HepG2 (cell line): ENCODE data around the gene NINL. TPM values are rescaled to one million over a fixed set of nuclear protein-coding genes. Genes with fewer than 3 reads are reported as not detected.

Experiments
- ATAC-seq: fragments of 200-7000 bp; cut with Tn5 transposase; 3 replicates; pipeline ENCODE4 v1.9.1; 2020; ENCODE audit warnings: mild to moderate bottlenecking, moderate library complexity
- BruUV-seq: library from RNA; stranded (reverse); fragments of 400-500 nt; replicated peaks from 2 replicates; lab custom pipeline; 2021; lab: Mats Ljungman, UMichigan
- CTCF ChIA-PET: fragments of 300-600 bp; formaldehyde crosslinking; extraction: SDS; loops from one replicate; lab custom pipeline; 2021; ENCODE audit warnings: low total read pairs, inconsistent platforms, low intra/inter-chr PET ratio; lab: Yijun Ruan, JAX
- POLR2A ChIA-PET: fragments of 350-600 bp; sonication (Branson Sonifier 250); formaldehyde crosslinking; loops from one replicate; lab custom pipeline; 2020; ENCODE audit warnings: antibody characterized with exemption, inconsistent platforms; lab: Yijun Ruan, JAX
- DNase-seq: peaks from one replicate; pipeline ENCODE4 v3.0.0-alpha.2; 2015; ENCODE audit warnings: low spot score
- FAIRE-seq: peaks from 3 replicates; lab custom pipeline; 2011; peaks lifted over from hg19 to GRCh38; lab: Jason Lieb, UNC
- H2AFZ ChIP-seq: one replicate; pipeline ENCODE4 v1.6.1; 2011; ENCODE audit warnings: low read length, inconsistent platforms
- H3K27ac ChIP-seq: fragments of 300-600 bp; 3 replicates; pipeline ENCODE4 v1.8.0; 2011; ENCODE audit warnings: mixed run types, mild to moderate bottlenecking, mixed read lengths, low read length, inconsistent platforms; ENCODE audit not compliant: insufficient read depth; ENCODE audit errors: extremely low read length
- H3K27me3 ChIP-seq, 2 experiments: fragments of 200-600 bp in 1 of 2; 2 replicates in 1 of 2; 3 replicates in 1 of 2; pipeline versions ENCODE4 v1.6.0 to v1.8.0; 2011; ENCODE audit warnings: low read length in 2 of 2, mild to moderate bottlenecking in 2 of 2, moderate library complexity in 2 of 2, inconsistent platforms in 1 of 2; ENCODE audit not compliant: insufficient read depth in 2 of 2, control insufficient read depth in 1 of 2
- H3K36me3 ChIP-seq, 2 experiments: fragments of 200-600 bp in 1 of 2; replicated peaks in 1 of 2; 2 replicates in 1 of 2; 3 replicates in 1 of 2; pipeline versions ENCODE4 v1.5.1 to v1.8.0; 2011; ENCODE audit warnings: low read length in 2 of 2, inconsistent platforms in 1 of 2; ENCODE audit not compliant: insufficient read depth in 2 of 2, control insufficient read depth in 1 of 2
- H3K4me1 ChIP-seq: 2 replicates; pipeline ENCODE4 v1.5.1; 2012; ENCODE audit warnings: low read length, inconsistent platforms; ENCODE audit not compliant: insufficient read depth
- H3K4me2 ChIP-seq: 2 replicates; pipeline ENCODE4 v1.6.0; 2011; ENCODE audit warnings: low read depth, low read length, inconsistent platforms
- H3K4me3 ChIP-seq, 3 experiments: fragments of 200-600 bp in 1 of 3; sonication (generic), shearing (Covaris generic) in 1 of 3; replicated peaks in 1 of 3; 2 replicates each; pipeline ENCODE4 v1.5.1; 2011 to 2016; ENCODE audit warnings: low read length in 3 of 3, inconsistent platforms in 2 of 3, low read depth in 2 of 3, mild to moderate bottlenecking in 2 of 3, control low read depth in 1 of 3, mixed read lengths in 1 of 3; ENCODE audit not compliant: insufficient read depth in 1 of 3
- H3K79me2 ChIP-seq: one replicate; pipeline ENCODE4 v1.6.1; 2011; ENCODE audit warnings: low read length, inconsistent platforms; ENCODE audit not compliant: insufficient read depth
- H3K9ac ChIP-seq: 2 replicates; pipeline ENCODE4 v1.6.0; 2011; ENCODE audit warnings: mild to moderate bottlenecking, low read depth, low read length, inconsistent platforms; ENCODE audit not compliant: insufficient read depth
- H3K9me3 ChIP-seq: 2 replicates; pipeline ENCODE4 v1.5.1; 2012; ENCODE audit warnings: mild to moderate bottlenecking, low read length
- H4K20me1 ChIP-seq: 2 replicates; pipeline ENCODE4 v1.6.0; 2011; ENCODE audit warnings: inconsistent platforms, mild to moderate bottlenecking, low read length, moderate library complexity; ENCODE audit not compliant: insufficient read depth
- ETV5 ChIP-seq: IDR thresholded peaks from 2 replicates; pipeline ENCODE4 v1.6.1; 2018; ENCODE audit warnings: missing biosample characterization, missing genetic modification reagents, inconsistent platforms, borderline replicate concordance
- KDM1A ChIP-seq: IDR thresholded peaks from 2 replicates; pipeline ENCODE4 v1.6.1; 2016; ENCODE audit warnings: missing compliant biosample characterization
- KLF15 ChIP-seq: sonication (generic); formaldehyde crosslinking; IDR thresholded peaks from 2 replicates; pipeline ENCODE4 v1.8.1; 2023; ENCODE audit warnings: borderline replicate concordance, mild to moderate bottlenecking, inconsistent platforms, missing genetic modification reagents, mixed read lengths
- KLF9 ChIP-seq: IDR thresholded peaks from 2 replicates; pipeline ENCODE4 v1.6.1; 2016; ENCODE audit warnings: low read depth
- POGZ ChIP-seq: sonication (generic); formaldehyde crosslinking; IDR thresholded peaks from 2 replicates; pipeline ENCODE4 v1.4.0; 2020; ENCODE audit warnings: mild to moderate bottlenecking, missing genetic modification reagents
- TARDBP ChIP-seq: sonication (generic); formaldehyde crosslinking; IDR thresholded peaks from 2 replicates; pipeline ENCODE4 v1.8.0; 2022; ENCODE audit warnings: mild to moderate bottlenecking, missing genetic modification reagents
- TOPORS ChIP-seq: sonication (generic); formaldehyde crosslinking; IDR thresholded peaks from 2 replicates; pipeline ENCODE4 v1.8.0; 2023; ENCODE audit warnings: mild to moderate bottlenecking, missing genetic modification reagents
- ZBTB26 ChIP-seq: IDR thresholded peaks from 2 replicates; pipeline ENCODE4 v1.6.1; 2016; ENCODE audit warnings: missing compliant biosample characterization, missing genetic modification reagents, borderline replicate concordance
- ZEB1 ChIP-seq: IDR thresholded peaks from 2 replicates; pipeline ENCODE4 v1.6.1; 2012; ENCODE audit warnings: mild to moderate bottlenecking, low read depth, inconsistent platforms; ENCODE audit not compliant: insufficient replicate concordance
- ZFP62 ChIP-seq: sonication (generic); formaldehyde crosslinking; IDR thresholded peaks from 2 replicates; pipeline ENCODE4 v1.4.0; 2020; ENCODE audit warnings: missing genetic modification reagents
- ZNF143 ChIP-seq: sonication (generic); formaldehyde crosslinking; IDR thresholded peaks from 2 replicates; pipeline ENCODE4 v1.4.0; 2020; ENCODE audit warnings: missing genetic modification reagents
- ZNF280D ChIP-seq: sonication (generic); formaldehyde crosslinking; IDR thresholded peaks from 2 replicates; pipeline ENCODE4 v1.5.1; 2020; ENCODE audit warnings: mild to moderate bottlenecking, missing genetic modification reagents
- ZNF430 ChIP-seq: sonication (generic); formaldehyde crosslinking; IDR thresholded peaks from 2 replicates; pipeline ENCODE4 v1.9.0; 2021; ENCODE audit warnings: mild to moderate bottlenecking, missing genetic modification reagents
- ZNF512 ChIP-seq: sonication (generic); formaldehyde crosslinking; IDR thresholded peaks from 2 replicates; pipeline ENCODE4 v1.4.0; 2020; ENCODE audit warnings: mild to moderate bottlenecking, missing genetic modification reagents
- ZNF543 ChIP-seq: sonication (generic); formaldehyde crosslinking; IDR thresholded peaks from 2 replicates; pipeline ENCODE4 v1.4.0; 2020; ENCODE audit warnings: mild to moderate bottlenecking, missing genetic modification reagents
- ZNF749 ChIP-seq: sonication (generic); formaldehyde crosslinking; IDR thresholded peaks from 2 replicates; pipeline ENCODE4 v1.8.0; 2022; ENCODE audit warnings: mild to moderate bottlenecking, missing genetic modification reagents, moderate library complexity, borderline replicate concordance
- ZSCAN21 ChIP-seq: sonication (generic); formaldehyde crosslinking; IDR thresholded peaks from 2 replicates; pipeline ENCODE4 v1.8.0; 2022; ENCODE audit warnings: mild to moderate bottlenecking, missing genetic modification reagents, moderate library complexity, borderline replicate concordance
- ZSCAN31 ChIP-seq: sonication (generic); formaldehyde crosslinking; IDR thresholded peaks from 2 replicates; pipeline ENCODE4 v1.5.0; 2020; ENCODE audit warnings: low read depth, mild to moderate bottlenecking, missing genetic modification reagents
- WGBS: methylation state at CpG from one replicate; pipeline ENCODE4 v1.1.6; 2017; ENCODE audit warnings: low lambda C conversion rate; 5-methylcytosine and 5-hydroxymethylcytosine counted together
- in situ Hi-C: cut with HindIII; loops from 2 replicates; pipeline ENCODE4 v1.10.0; 2017; ENCODE audit warnings: low pct_unique_long_range_greater_than_20kb; ENCODE audit not compliant: extremely low pct_ligation_motif_present
- intact Hi-C: fragments of 100-400 bp; cut with micrococcal nuclease; formaldehyde crosslinking; loops from one replicate; pipeline ENCODE4 v1.10.0; 2022; ENCODE audit not compliant: unreplicated experiment
- polyA plus RNA-seq, 8 experiments: library from polyadenylated mRNA; depleted of rRNA in 3 of 8; stranded (reverse) in 7 of 8; unstranded in 1 of 8; fragments of >200 nt; fragmentation: Illumina TruSeq in 4 of 8; extraction: Trizol in 4 of 8; gene quantifications; 2 replicates each; pipeline versions ENCODE4 v1.2.1 to v1.2.3, GENCODE V29; 2011 to 2016; ENCODE audit warnings: low read depth in 4 of 8, missing spikeins in 1 of 8, mixed read lengths in 1 of 8; ENCODE audit not compliant: insufficient read depth in 1 of 8
- total RNA-seq, 5 experiments: library from RNA; depleted of rRNA; stranded (reverse); fragments of >200 nt; fragmentation: Illumina TruSeq; extraction: Trizol; gene quantifications; 2 replicates each; pipeline ENCODE4 v1.2.3, GENCODE V29; 2016; ENCODE audit warnings: low read depth in 1 of 5

Gene NINL
- total and polyA plus RNA-seq, 2 of the 13 experiments (the other 11 are each of a cell fraction or from before 2014, with no cell fraction given): 32.3 to 34.3 TPM

GRCh38 chr20:25538838-25539665 lies 46.3 kb downstream of the NINL start:
- Histone ChIP-seq H4K20me1 (peaks cover 40% of the 10 kb centered on the region), H3K4me3 (peak overlapping the region in 1 of 3 experiments; percentile 44; a peak in 1 of 6 replicates), H3K4me1 (peaks cover 73% of the 10 kb centered on the region), H3K36me3 (peaks cover 5 to 9% of the 10 kb centered on the region in 2 experiments; a peak in 1 of 5 replicates), H3K27ac (peak overlapping the region; percentile 59), H2AFZ (no peak overlapping the region), H3K27me3 (no peaks in the 10 kb centered on the region), H3K79me2 (peaks cover 61% of the 10 kb centered on the region), H3K9ac (peak overlapping the region; percentile 21), H3K4me2 (peak overlapping the region; percentile 69), H3K9me3 (no peaks in the 10 kb centered on the region)
- CTCF ChIA-PET: no interaction called here
- in situ Hi-C loops (no loop called here), intact Hi-C loops (loop anchor here (1.0 to 2.0 kb wide), 3 partner anchors 31 to 84 kb away; partner anchors contain the start of gene NINL)
- ATAC-seq (peak; percentile 91), FAIRE-seq (peak; percentile 97), DNase-seq (peak; percentile 91)
- no TSS peak for BruUV-seq
- WGBS: 26% methylated on average over 14 of the region's 17 CpGs
- POLR2A ChIA-PET: interaction anchor here (0.8 to 5.6 kb wide), 6 partner anchors 11 to 87 kb away, joined by 4 to 47 read pairs (median 12); partner anchors contain the start of gene NINL
- TF ChIP-seq KLF15: no peak
- no peak for TF ChIP-seq ZNF749 (CRISPR knock-in tag)
- TF ChIP-seq ZNF280D (CRISPR knock-in tag): peak; percentile 24; the same call in 1 of the 2 replicates
- peak; percentile 69 for TF ChIP-seq ETV5 (CRISPR knock-in tag)
- 0 out of 2 replicates have a peak, but pooled peaks have one; percentile 53 for TF ChIP-seq ZNF512
- peak; percentile 98 for TF ChIP-seq TARDBP (CRISPR knock-in tag)
- TF ChIP-seq ZEB1: peak; percentile 43
- no peak; the same call in 1 of the 2 replicates for TF ChIP-seq KLF9 (CRISPR knock-in tag)
- TF ChIP-seq TOPORS: no peak
- peak; percentile 91 for TF ChIP-seq ZNF543 (CRISPR knock-in tag)
- TF ChIP-seq ZFP62 (CRISPR knock-in tag): no peak
- TF ChIP-seq POGZ (CRISPR knock-in tag): peak; percentile 72
- peak; percentile 65; the same call in 1 of the 2 replicates for TF ChIP-seq ZBTB26 (CRISPR knock-in tag)
- peak; percentile 79; the same call in 1 of the 2 replicates for TF ChIP-seq ZNF430
- peak; percentile 95 for TF ChIP-seq KDM1A (CRISPR knock-in tag)
- TF ChIP-seq ZSCAN31 (CRISPR knock-in tag): no peak
- peak; percentile 79; the same call in 1 of the 2 replicates for TF ChIP-seq ZSCAN21 (CRISPR knock-in tag)
- TF ChIP-seq ZNF143 (CRISPR knock-in tag): 0 out of 2 replicates have a peak, but pooled peaks have one; percentile 46
